Retinal pigment epithelial cell (primary cell): Measurements from ENCODE around the gene LYSMD2.

ENCODE experiments used
- DNase-seq: peaks from one replicate; pipeline ENCODE4 v3.0.0-alpha.2; 2010; ENCODE audit warnings: low read depth
- H3K4me3 ChIP-seq: 2 replicates; pipeline ENCODE4 v1.5.1; 2011; ENCODE audit warnings: mild to moderate bottlenecking, low read length, control low read depth, moderate library complexity
- CTCF ChIP-seq: conservative IDR thresholded peaks from 2 replicates; pipeline ENCODE4 v1.5.1; 2011; ENCODE audit warnings: low read depth, low read length, control low read depth, inconsistent platforms

The LYSMD2 gene

GRCh38 chr15:51752888-51753287 lies 15.4 kb upstream of the LYSMD2 start:
- no peak overlapping the region for H3K4me3 ChIP-seq
- TF ChIP-seq CTCF: no peak
- no peak for DNase-seq

GRCh38 chr15:51751697-51752683 lies 14.5 kb upstream of the LYSMD2 start:
- H3K4me3 ChIP-seq: peak overlapping the region; percentile 60
- TF ChIP-seq CTCF: no peak
- DNase-seq: no peak

GRCh38 chr15:51750792-51751696 lies 13.6 kb upstream of the LYSMD2 start, which contains the start of gene TMOD2:
Gene TMOD2, plus strand, starts transcription at chr15:51751597. Its CDS starts 14,845 bp downstream, at chr15:51766442.
- DNase-seq: no peak
- TF ChIP-seq CTCF: no peak
- peak within 1 kb of the TSS; percentile 60 for H3K4me3 ChIP-seq

- no peak for TF ChIP-seq CTCF
- H3K4me3 ChIP-seq: no peak overlapping the region
These were observed 12.7 kb upstream of the LYSMD2 start for GRCh38 chr15:51750186-51750585.

GRCh38 chr15:51749307-51749706 lies 11.9 kb upstream of the LYSMD2 start:
- TF ChIP-seq CTCF: no peak
- no peak for DNase-seq
- H3K4me3 ChIP-seq: no peak overlapping the region

More at GRCh38 chr15:51750186-51750585, 12.7 kb upstream of the LYSMD2 start:
- DNase-seq: no peak

GRCh38 chr15:51739061-51739712 lies 1.7 kb upstream of the LYSMD2 start:
- TF ChIP-seq CTCF: no peak
- H3K4me3 ChIP-seq: no peak overlapping the region
- no peak for DNase-seq
